IMR-90 (cell line): ENCODE data around the gene NR1I3.

Experiments used
- BHLHE40 ChIP-seq: fragments of 150-350 bp; IDR thresholded peaks from 2 replicates; pipeline ENCODE4 v1.6.1; 2016; ENCODE audit warnings: mild to moderate bottlenecking, low read depth, low read length
- CEBPB ChIP-seq: IDR thresholded peaks from 2 replicates; pipeline ENCODE4 v1.6.1; 2012; ENCODE audit warnings: low read depth, low read length, improper control_type of control experiment
- CTCF ChIP-seq: conservative IDR thresholded peaks from 2 replicates; pipeline ENCODE4 v1.5.1; 2012; ENCODE audit warnings: mild to moderate bottlenecking, low read depth, low read length, improper control_type of control experiment
- ELK1 ChIP-seq: fragments of 150-350 bp; IDR thresholded peaks from 2 replicates; pipeline ENCODE4 v1.6.1; 2016; ENCODE audit warnings: low read depth, mild to moderate bottlenecking, low read length, moderate library complexity, borderline replicate concordance
- FOS ChIP-seq: fragments of 150-350 bp; IDR thresholded peaks from 2 replicates; pipeline ENCODE4 v1.6.1; 2016; ENCODE audit warnings: low read depth, low read length
- MAZ ChIP-seq: IDR thresholded peaks from 2 replicates; pipeline ENCODE4 v1.6.1; 2012; ENCODE audit warnings: low read depth, mild to moderate bottlenecking, low read length, improper control_type of control experiment, moderate library complexity, borderline replicate concordance
- NFE2L2 ChIP-seq: fragments of 150-350 bp; IDR thresholded peaks from 2 replicates; pipeline ENCODE4 v1.6.1; 2016; ENCODE audit warnings: low read depth, mild to moderate bottlenecking, low read length
- POLR2A ChIP-seq: IDR thresholded peaks from 2 replicates; pipeline ENCODE4 v1.6.1; 2012; ENCODE audit warnings: mild to moderate bottlenecking, low read depth, low read length
- RAD21 ChIP-seq: IDR thresholded peaks from 2 replicates; pipeline ENCODE4 v1.6.1; 2012; ENCODE audit warnings: low read length, improper control_type of control experiment
- RCOR1 ChIP-seq: IDR thresholded peaks from 2 replicates; pipeline ENCODE4 v1.6.1; 2012; ENCODE audit warnings: mild to moderate bottlenecking, low read length, improper control_type of control experiment; ENCODE audit not compliant: insufficient replicate concordance
- RFX5 ChIP-seq: IDR thresholded peaks from 2 replicates; pipeline ENCODE4 v1.8.0; 2012; ENCODE audit warnings: low read depth, mild to moderate bottlenecking, low read length, moderate library complexity
- SMC3 ChIP-seq: fragments of 150-350 bp; IDR thresholded peaks from 2 replicates; pipeline ENCODE4 v1.6.1; 2016; ENCODE audit warnings: low read depth, mild to moderate bottlenecking, antibody characterized with exemption, low read length, moderate library complexity
- TF ChIP-seq, protein P1 (sequence below): fragments of 150-350 bp; IDR thresholded peaks from 2 replicates; pipeline ENCODE4 v1.6.1; 2017; ENCODE audit warnings: mild to moderate bottlenecking, antibody characterized with exemption, low read length, low read depth

DNA sequence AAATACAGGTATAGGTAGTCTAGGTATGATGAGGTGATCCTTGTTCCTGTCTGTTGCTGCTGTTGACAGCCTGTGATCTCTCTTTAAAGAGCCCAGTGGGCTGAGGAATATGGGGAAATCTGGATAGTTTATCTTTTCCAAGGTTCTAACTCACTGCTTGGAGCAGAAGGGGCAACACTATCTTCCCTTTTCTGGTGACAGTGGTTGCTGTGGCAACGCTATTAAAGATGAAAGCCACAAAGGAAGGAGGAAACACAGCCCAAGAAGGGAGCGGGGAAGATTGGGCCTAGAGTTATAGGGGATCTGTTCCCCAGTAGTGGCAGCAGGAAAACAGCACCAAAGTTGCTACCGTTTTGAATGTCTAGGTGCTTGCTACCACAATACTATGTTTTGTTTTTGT, 29.3 kb upstream of the NR1I3 start:
- no peak for TF ChIP-seq CTCF
- no peak for TF ChIP-seq POLR2A
- TF ChIP-seq RCOR1: no peak
- no peak for TF ChIP-seq BHLHE40
- TF ChIP-seq RAD21: no peak
- no peak for TF ChIP-seq NFE2L2
- TF ChIP-seq, protein P1, sequence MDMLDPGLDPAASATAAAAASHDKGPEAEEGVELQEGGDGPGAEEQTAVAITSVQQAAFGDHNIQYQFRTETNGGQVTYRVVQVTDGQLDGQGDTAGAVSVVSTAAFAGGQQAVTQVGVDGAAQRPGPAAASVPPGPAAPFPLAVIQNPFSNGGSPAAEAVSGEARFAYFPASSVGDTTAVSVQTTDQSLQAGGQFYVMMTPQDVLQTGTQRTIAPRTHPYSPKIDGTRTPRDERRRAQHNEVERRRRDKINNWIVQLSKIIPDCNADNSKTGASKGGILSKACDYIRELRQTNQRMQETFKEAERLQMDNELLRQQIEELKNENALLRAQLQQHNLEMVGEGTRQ: no peak
- TF ChIP-seq ELK1: no peak
- no peak for TF ChIP-seq MAZ
- no peak for TF ChIP-seq FOS
- no peak for TF ChIP-seq RFX5
- TF ChIP-seq CEBPB: no peak
- no peak for TF ChIP-seq SMC3
